Lung (tissue), 12 donors: ENCODE data around the gene KCNJ6. TPM values are rescaled to one million over a fixed set of nuclear protein-coding genes. Genes with fewer than 3 reads are reported as not detected.
A peak's percentile ranks its signal among the peaks of the same experiment; 100 is the strongest.

Experiments used
- ATAC-seq: fragments of 200-7000 bp; cut with Tn5 transposase; one replicate; pipeline ENCODE4 v1.9.1; 2020; ENCODE audit warnings: moderate number of reproducible peaks; ENCODE audit not compliant: insufficient read depth, low FRiP score
- DNase-seq, 3 donors: peaks; one replicate each; pipeline ENCODE4 v3.0.0-alpha.2; 2013 to 2017
- H3K27ac ChIP-seq, 2 donors: one replicate each; pipeline ENCODE4 v1.5.1; 2013; ENCODE audit warnings: mild to moderate bottlenecking in 2 of 2, moderate library complexity in 2 of 2, control low read depth in 1 of 2, inconsistent platforms in 1 of 2, low read depth in 1 of 2, low read length in 1 of 2
- H3K27me3 ChIP-seq, 3 donors: one replicate each; pipeline ENCODE4 v1.5.1; 2013; ENCODE audit warnings: low read length in 2 of 3; ENCODE audit not compliant: control insufficient read depth in 3 of 3, insufficient read depth in 3 of 3
- H3K36me3 ChIP-seq, 4 donors: one replicate each; pipeline ENCODE4 v1.5.1; 2013; ENCODE audit warnings: low read length in 4 of 4, mild to moderate bottlenecking in 1 of 4, moderate library complexity in 1 of 4; ENCODE audit not compliant: control insufficient read depth in 4 of 4, insufficient read depth in 4 of 4
- H3K4me1 ChIP-seq, 5 donors: one replicate each; pipeline ENCODE4 v1.5.1; 2013; ENCODE audit warnings: low read length in 5 of 5, mild to moderate bottlenecking in 2 of 5, moderate library complexity in 1 of 5; ENCODE audit not compliant: control insufficient read depth in 5 of 5, insufficient read depth in 5 of 5
- H3K4me3 ChIP-seq: one replicate; pipeline ENCODE4 v1.5.1; 2013; ENCODE audit warnings: mild to moderate bottlenecking, control low read depth, moderate library complexity
- H3K9ac ChIP-seq, 2 donors: one replicate each; pipeline ENCODE4 v1.5.1; 2013; ENCODE audit warnings: low read length in 2 of 2, control low read depth in 1 of 2; ENCODE audit not compliant: insufficient read depth in 1 of 2
- H3K9me3 ChIP-seq, 4 donors: one replicate each; pipeline ENCODE4 v1.5.1; 2013; ENCODE audit warnings: low read length in 3 of 4, mild to moderate bottlenecking in 1 of 4, moderate library complexity in 1 of 4; ENCODE audit not compliant: control insufficient read depth in 4 of 4, insufficient read depth in 3 of 4
- CTCF ChIP-seq: IDR thresholded peaks from 2 replicates; pipeline ENCODE4 v1.5.1; 2012; ENCODE audit warnings: mild to moderate bottlenecking; ENCODE audit errors: control extremely low read depth, extremely low read depth
- WGBS, 2 donors: extraction: QIAGEN DNeasy Blood & Tissue Kit; methylation state at CpG; one replicate each; pipeline ENCODE4 v1.1.7; 2013; 5-methylcytosine and 5-hydroxymethylcytosine counted together
- polyA plus RNA-seq, 2 donors: library from polyadenylated mRNA; stranded (reverse); fragments of 200-250 nt; gene quantifications; one replicate each; pipeline ENCODE4 v1.2.1, GENCODE V29; 2013
- total RNA-seq, 2 donors: library from RNA; depleted of rRNA in 1 of 2; stranded (reverse); fragments of >200 nt in 1 of 2; gene quantifications; one replicate each; pipeline ENCODE4 v1.2.1, GENCODE V29; 2014 to 2021
- donor health status: control.
- donor health status: control.
- donor health status: Bipolar disorder and iron deficiency.
- donor health status: healthy.
- donor health status: DM: yes; HTN: yes; CAD: no.

Gene KCNJ6
- total and polyA plus RNA-seq, 4 donors: 0.01 to 0.31 (median 0.03) TPM

GRCh38 chr21:37886726-37887299 lies 29.4 kb downstream of the KCNJ6 start:
- no peak overlapping the region for H3K9ac ChIP-seq
- no peaks in the 10 kb centered on the region for H3K4me1 ChIP-seq
- no peak overlapping the region for H3K27ac ChIP-seq
- 75 to 87% methylated on average over 3 of the region's 3 CpGs for WGBS, 2 donors
- DNase-seq (no peak), ATAC-seq (no peak)
- H3K36me3 ChIP-seq: no peaks in the 10 kb centered on the region
- peaks cover 0 to 7% (median 1%) of the 10 kb centered on the region in 4 donors for H3K9me3 ChIP-seq
- H3K27me3 ChIP-seq: no peaks in the 10 kb centered on the region
- H3K4me3 ChIP-seq: no peak overlapping the region
- TF ChIP-seq CTCF: no peak

GRCh38 chr21:37886120-37886519 lies 30.1 kb downstream of the KCNJ6 start:
- H3K4me3 ChIP-seq: no peak overlapping the region
- peaks cover 0 to 7% (median 1%) of the 10 kb centered on the region in 4 donors for H3K9me3 ChIP-seq
- TF ChIP-seq CTCF: no peak
- ATAC-seq (no peak), DNase-seq (no peak)
- no peak overlapping the region for H3K9ac ChIP-seq
- 76 to 85% methylated on average over 1 of the region's 1 CpG for WGBS, 2 donors
- no peak overlapping the region for H3K27ac ChIP-seq
- H3K27me3 ChIP-seq: no peaks in the 10 kb centered on the region
- H3K4me1 ChIP-seq: no peaks in the 10 kb centered on the region
- H3K36me3 ChIP-seq: no peaks in the 10 kb centered on the region

GRCh38 chr21:37878946-37879660 lies 37.2 kb downstream of the KCNJ6 start:
- 73 to 80% methylated on average over 7 of the region's 7 CpGs for WGBS, 2 donors
- H3K4me1 ChIP-seq: peaks cover 0 to 5% (median 4%) of the 10 kb centered on the region in 5 donors
- no peak for TF ChIP-seq CTCF
- DNase-seq: peak in 1 of 3 donors; percentile 20
- H3K4me3 ChIP-seq: no peak overlapping the region
- no peaks in the 10 kb centered on the region for H3K27me3 ChIP-seq
- peaks cover 0 to 1% (median 0%) of the 10 kb centered on the region in 4 donors for H3K9me3 ChIP-seq
- no peak overlapping the region for H3K27ac ChIP-seq
- ATAC-seq: no peak
- no peak overlapping the region for H3K9ac ChIP-seq
- H3K36me3 ChIP-seq: no peaks in the 10 kb centered on the region
